Measurements from ENCODE around the gene PATE1.
"Not testable (repeated sequence)": the region's sequence is repeated elsewhere in the genome, so short reads cannot be mapped to it uniquely, and the experiment has no call there.

Gene PATE1

GRCh38 chr11:125745979-125746378 lies at the start of gene PATE1:
Gene PATE1 (plus strand): TSS chr11:125746279. CDS start chr11:125746305, 26 bp downstream.
- no peak within 1 kb of the TSS for H3K4me3 ChIP-seq (ENCODE audit: low read depth, low read length)
- DNase-seq (ENCODE audit: low read depth): no peak

GRCh38 chr11:125701018-125701610 lies 45.0 kb upstream of the PATE1 start:
- H3K4me3 ChIP-seq (ENCODE audit: low read depth, low read length): no peak overlapping the region
- DNase-seq (ENCODE audit: low read depth): no peak

GRCh38 chr11:125701858-125702621 lies 44.0 kb upstream of the PATE1 start:
- no peak for DNase-seq (ENCODE audit: low read depth)
- H3K4me3 ChIP-seq (ENCODE audit: low read depth, low read length): no peak overlapping the region

- DNase-seq (ENCODE audit: low read depth); H3K4me3 ChIP-seq (ENCODE audit: low read depth, low read length): not testable (repeated sequence)
These were observed 41.4 kb upstream of the PATE1 start for GRCh38 chr11:125704686-125705085.

- no peak overlapping the region for H3K4me3 ChIP-seq (ENCODE audit: low read depth, low read length)
- DNase-seq (ENCODE audit: low read depth): no peak
These were observed 25.3 kb upstream of the PATE1 start for GRCh38 chr11:125720781-125721180.

- no peak for DNase-seq (ENCODE audit: low read depth)
- no peak overlapping the region for H3K4me3 ChIP-seq (ENCODE audit: low read depth, low read length)
These were observed 22.0 kb upstream of the PATE1 start for GRCh38 chr11:125724125-125724524.

GRCh38 chr11:125728969-125729368 lies 17.1 kb upstream of the PATE1 start:
- no peak overlapping the region for H3K4me3 ChIP-seq (ENCODE audit: low read depth, low read length)
- no peak for DNase-seq (ENCODE audit: low read depth)

GRCh38 chr11:125740617-125741016 lies 5.5 kb upstream of the PATE1 start:
- no peak for DNase-seq (ENCODE audit: low read depth)
- no peak overlapping the region for H3K4me3 ChIP-seq (ENCODE audit: low read depth, low read length)

GRCh38 chr11:125743681-125744080 lies 2.4 kb upstream of the PATE1 start:
- no peak for DNase-seq (ENCODE audit: low read depth)
- no peak overlapping the region for H3K4me3 ChIP-seq (ENCODE audit: low read depth, low read length)

GRCh38 chr11:125750629-125751028 lies 4.5 kb downstream of the PATE1 start:
- H3K4me3 ChIP-seq (ENCODE audit: low read depth, low read length): no peak overlapping the region
- no peak for DNase-seq (ENCODE audit: low read depth)

GRCh38 chr11:125756050-125756449 lies 10.0 kb downstream of the PATE1 start:
- no peak overlapping the region for H3K4me3 ChIP-seq (ENCODE audit: low read depth, low read length)
- DNase-seq (ENCODE audit: low read depth): no peak

- H3K4me3 ChIP-seq (ENCODE audit: low read depth, low read length): no peak overlapping the region
- DNase-seq (ENCODE audit: low read depth): no peak
These were observed 16.4 kb downstream of the PATE1 start for GRCh38 chr11:125762445-125762844.

- no peak overlapping the region for H3K4me3 ChIP-seq (ENCODE audit: low read depth, low read length)
- DNase-seq (ENCODE audit: low read depth): no peak
These were observed 17.4 kb downstream of the PATE1 start for GRCh38 chr11:125763483-125763882.

- no peak for DNase-seq (ENCODE audit: low read depth)
- no peak overlapping the region for H3K4me3 ChIP-seq (ENCODE audit: low read depth, low read length)
These were observed 20.2 kb downstream of the PATE1 start for GRCh38 chr11:125766251-125766650.

- no peak overlapping the region for H3K4me3 ChIP-seq (ENCODE audit: low read depth, low read length)
- DNase-seq (ENCODE audit: low read depth): no peak
These were observed 22.4 kb downstream of the PATE1 start for GRCh38 chr11:125768336-125769046.

- no peak overlapping the region for H3K4me3 ChIP-seq (ENCODE audit: low read depth, low read length)
- no peak for DNase-seq (ENCODE audit: low read depth)
These were observed 24.5 kb downstream of the PATE1 start for GRCh38 chr11:125770583-125770982.

GRCh38 chr11:125772834-125773505 lies 26.9 kb downstream of the PATE1 start:
- peak; percentile 25 for DNase-seq (ENCODE audit: low read depth)
- H3K4me3 ChIP-seq (ENCODE audit: low read depth, low read length): no peak overlapping the region

GRCh38 chr11:125773516-125773915 lies 27.4 kb downstream of the PATE1 start:
- H3K4me3 ChIP-seq (ENCODE audit: low read depth, low read length): no peak overlapping the region
- DNase-seq (ENCODE audit: low read depth): peak; percentile 18

GRCh38 chr11:125777309-125777708 lies 31.2 kb downstream of the PATE1 start:
- peak; percentile 11 for DNase-seq (ENCODE audit: low read depth)
- H3K4me3 ChIP-seq (ENCODE audit: low read depth, low read length): no peak overlapping the region

- no peak within 1 kb of the TSS for H3K4me3 ChIP-seq (ENCODE audit: low read depth, low read length)
These were observed 32.6 kb downstream of the PATE1 start, which contains the start of gene PATE2 for GRCh38 chr11:125778728-125779127. Gene PATE2 (minus strand): TSS chr11:125778828. CDS start chr11:125778773, 55 bp downstream.

More at GRCh38 chr11:125778728-125779127, 32.6 kb downstream of the PATE1 start, which contains the start of gene PATE2:
- DNase-seq (ENCODE audit: low read depth): no peak

All from skeletal muscle cell (primary cell).